ENCODE data around the gene SLC6A19. TPM values are rescaled to one million over a fixed set of nuclear protein-coding genes. Genes with fewer than 3 reads are reported as not detected.

Gene SLC6A19
- total RNA-seq, 1 experiment from 2014 or later = 0.29 TPM

DNA sequence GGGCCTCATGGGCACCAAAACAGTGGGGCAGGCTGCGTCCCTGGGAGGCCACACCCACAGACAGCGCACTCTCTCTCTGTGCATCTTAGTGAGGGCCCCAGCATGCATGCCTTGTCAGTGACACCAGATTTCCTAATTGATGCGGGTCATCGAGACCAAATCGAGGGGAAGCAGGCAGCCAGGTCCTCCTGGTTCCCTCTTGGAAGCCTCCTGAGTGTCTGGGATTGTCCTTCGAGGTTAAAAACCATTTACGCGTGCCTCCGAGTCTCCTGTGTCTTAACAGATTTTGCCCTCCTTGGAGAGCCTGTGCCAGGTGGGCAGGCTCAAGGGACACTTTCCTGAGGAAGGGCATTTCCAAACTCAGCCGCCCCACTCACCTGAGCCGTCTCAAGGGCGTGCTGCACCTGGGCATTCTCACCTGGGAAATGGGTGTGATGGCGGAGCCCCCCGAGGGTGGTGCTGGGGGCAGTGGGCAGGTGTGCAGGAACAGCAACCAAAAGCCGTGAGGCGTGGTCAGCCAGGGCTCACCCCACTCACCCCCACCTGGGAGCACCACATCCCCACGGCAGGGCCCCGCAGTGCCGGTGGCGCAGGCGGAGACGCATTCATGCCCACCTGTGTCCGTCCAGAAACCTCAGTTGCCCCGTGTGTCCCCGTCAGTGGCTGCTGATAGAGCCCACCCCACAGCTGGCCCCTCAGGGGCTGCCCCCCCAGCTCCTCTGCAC, 2.7 kb downstream of the SLC6A19 start:
- intact Hi-C loops (cut with micrococcal nuclease; ENCODE audit: unreplicated experiment) = loop anchor here (1.0 to 2.0 kb wide), 3 partner anchors 22 to 41 kb away; no protein-coding TSS in a partner anchor

DNA sequence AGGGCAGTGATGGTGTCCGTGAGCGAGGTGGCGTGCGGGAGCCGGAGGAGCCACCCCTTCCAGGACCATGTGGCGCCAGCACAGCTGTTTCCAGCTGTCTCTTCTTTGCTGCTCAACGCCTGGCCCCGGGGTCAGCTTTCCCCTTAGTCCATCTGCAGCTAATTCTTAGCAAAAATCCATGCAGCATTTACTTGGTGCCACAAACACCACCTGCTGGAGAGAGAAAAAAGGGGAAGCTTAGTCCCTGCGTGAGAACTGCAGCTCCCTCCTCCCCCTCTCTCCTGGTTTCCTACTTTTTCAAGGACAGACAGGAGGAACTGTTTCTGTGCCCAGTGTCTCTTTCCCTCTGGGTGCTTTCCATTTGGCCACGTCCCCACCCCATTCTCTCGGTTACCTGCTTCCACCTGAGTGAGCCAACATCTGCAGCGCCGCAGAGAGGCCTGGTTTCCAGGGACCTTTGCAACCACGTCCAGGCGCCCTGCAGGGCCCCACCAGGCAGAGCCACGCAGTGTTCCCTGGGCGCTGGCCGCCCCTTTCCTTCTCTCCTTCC, 3.4 kb downstream of the SLC6A19 start:
- Mint-ChIP-seq H3K27ac (ENCODE audit: unreplicated experiment) (no peak overlapping the region), H3K36me3 (ENCODE audit: insufficient read depth, unreplicated experiment) (no peaks in the 10 kb centered on the region), H3K4me1 (ENCODE audit: low read depth, unreplicated experiment) (no peaks in the 10 kb centered on the region), H3K27me3 (ENCODE audit: insufficient read depth, unreplicated experiment) (no peaks in the 10 kb centered on the region), H3K9me3 (ENCODE audit: unreplicated experiment) (no peaks in the 10 kb centered on the region), H3K4me3 (ENCODE audit: unreplicated experiment) (no peak overlapping the region)
- intact Hi-C loops (cut with micrococcal nuclease; ENCODE audit: unreplicated experiment) = loop anchor here (1.0 to 2.0 kb wide), 3 partner anchors 22 to 40 kb away; no protein-coding TSS in a partner anchor
- peak; percentile 68 to 72 for DNase-seq
- Histone ChIP-seq H3K4me1 (peaks cover 44% of the 10 kb centered on the region), H3K4me3 (ENCODE audit: low read depth, low read length) (no peak overlapping the region), H3K9me3 (no peaks in the 10 kb centered on the region), H3K27me3 (replicated peaks; ENCODE audit: control insufficient read depth, insufficient read depth, low read length) (no peaks in the 10 kb centered on the region), H3K36me3 (ENCODE audit: control insufficient read depth, insufficient read depth, low read length) (no peaks in the 10 kb centered on the region)
- ChIA-PET CTCF (interaction anchor here (0.5 to 2.1 kb wide), 15 partner anchors 11 to 441 kb away, joined by 3 to 36 read pairs (median 5); no protein-coding TSS in a partner anchor), POLR2A (interaction anchor here (0.9 kb wide), 1 partner anchor 26 kb away, joined by 6 read pairs; no protein-coding TSS in a partner anchor)
- BruUV-seq (replicated peaks) = no TSS peak
- TF ChIP-seq, protein P1, sequence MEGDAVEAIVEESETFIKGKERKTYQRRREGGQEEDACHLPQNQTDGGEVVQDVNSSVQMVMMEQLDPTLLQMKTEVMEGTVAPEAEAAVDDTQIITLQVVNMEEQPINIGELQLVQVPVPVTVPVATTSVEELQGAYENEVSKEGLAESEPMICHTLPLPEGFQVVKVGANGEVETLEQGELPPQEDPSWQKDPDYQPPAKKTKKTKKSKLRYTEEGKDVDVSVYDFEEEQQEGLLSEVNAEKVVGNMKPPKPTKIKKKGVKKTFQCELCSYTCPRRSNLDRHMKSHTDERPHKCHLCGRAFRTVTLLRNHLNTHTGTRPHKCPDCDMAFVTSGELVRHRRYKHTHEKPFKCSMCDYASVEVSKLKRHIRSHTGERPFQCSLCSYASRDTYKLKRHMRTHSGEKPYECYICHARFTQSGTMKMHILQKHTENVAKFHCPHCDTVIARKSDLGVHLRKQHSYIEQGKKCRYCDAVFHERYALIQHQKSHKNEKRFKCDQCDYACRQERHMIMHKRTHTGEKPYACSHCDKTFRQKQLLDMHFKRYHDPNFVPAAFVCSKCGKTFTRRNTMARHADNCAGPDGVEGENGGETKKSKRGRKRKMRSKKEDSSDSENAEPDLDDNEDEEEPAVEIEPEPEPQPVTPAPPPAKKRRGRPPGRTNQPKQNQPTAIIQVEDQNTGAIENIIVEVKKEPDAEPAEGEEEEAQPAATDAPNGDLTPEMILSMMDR (IDR thresholded peaks at IDR 0.05; ENCODE audit: insufficient read depth in 1 of 2, low read depth in 1 of 2, low read length in 1 of 2, severe bottlenecking in 1 of 2, unreplicated experiment in 1 of 2) = peak; percentile 55 to 84

More for the DNA sequence above, 2.7 kb downstream of the SLC6A19 start:
- CTCF ChIA-PET = interaction anchor here (0.5 to 2.1 kb wide), 14 partner anchors 12 to 441 kb away, joined by 3 to 36 read pairs (median 6); no protein-coding TSS in a partner anchor
- BruUV-seq (replicated peaks) = no TSS peak
- DNase-seq = no peak
- H3K36me3 ChIP-seq (ENCODE audit: control insufficient read depth, insufficient read depth, low read length) = no peaks in the 10 kb centered on the region
- Mint-ChIP-seq H3K27me3 (ENCODE audit: insufficient read depth, unreplicated experiment) (no peaks in the 10 kb centered on the region), H3K4me1 (ENCODE audit: low read depth, unreplicated experiment) (no peaks in the 10 kb centered on the region), H3K27ac (ENCODE audit: unreplicated experiment) (no peak overlapping the region), H3K9me3 (ENCODE audit: unreplicated experiment) (no peaks in the 10 kb centered on the region), H3K36me3 (ENCODE audit: insufficient read depth, unreplicated experiment) (no peaks in the 10 kb centered on the region), H3K4me3 (ENCODE audit: unreplicated experiment) (no peak overlapping the region)
- no peaks in the 10 kb centered on the region for H3K9me3 ChIP-seq
- TF ChIP-seq, protein P1 (IDR thresholded peaks at IDR 0.05; ENCODE audit: insufficient read depth in 1 of 2, low read depth in 1 of 2, low read length in 1 of 2, severe bottlenecking in 1 of 2, unreplicated experiment in 1 of 2) = no peak
- H3K27me3 ChIP-seq (replicated peaks; ENCODE audit: control insufficient read depth, insufficient read depth, low read length) = no peaks in the 10 kb centered on the region
- H3K4me3 ChIP-seq (ENCODE audit: low read depth, low read length) = no peak overlapping the region
- H3K4me1 ChIP-seq = peaks cover 50% of the 10 kb centered on the region
- POLR2A ChIA-PET = interaction anchor here (0.9 kb wide), 1 partner anchor 26 kb away, joined by 6 read pairs; no protein-coding TSS in a partner anchor

Data from Caco-2 (cell line).